Measurements from ENCODE around the gene RAD51B.

GRCh38 chr14:67881225-67881624, 61.6 kb downstream of the RAD51B start:
- TF ChIP-seq, protein P1, sequence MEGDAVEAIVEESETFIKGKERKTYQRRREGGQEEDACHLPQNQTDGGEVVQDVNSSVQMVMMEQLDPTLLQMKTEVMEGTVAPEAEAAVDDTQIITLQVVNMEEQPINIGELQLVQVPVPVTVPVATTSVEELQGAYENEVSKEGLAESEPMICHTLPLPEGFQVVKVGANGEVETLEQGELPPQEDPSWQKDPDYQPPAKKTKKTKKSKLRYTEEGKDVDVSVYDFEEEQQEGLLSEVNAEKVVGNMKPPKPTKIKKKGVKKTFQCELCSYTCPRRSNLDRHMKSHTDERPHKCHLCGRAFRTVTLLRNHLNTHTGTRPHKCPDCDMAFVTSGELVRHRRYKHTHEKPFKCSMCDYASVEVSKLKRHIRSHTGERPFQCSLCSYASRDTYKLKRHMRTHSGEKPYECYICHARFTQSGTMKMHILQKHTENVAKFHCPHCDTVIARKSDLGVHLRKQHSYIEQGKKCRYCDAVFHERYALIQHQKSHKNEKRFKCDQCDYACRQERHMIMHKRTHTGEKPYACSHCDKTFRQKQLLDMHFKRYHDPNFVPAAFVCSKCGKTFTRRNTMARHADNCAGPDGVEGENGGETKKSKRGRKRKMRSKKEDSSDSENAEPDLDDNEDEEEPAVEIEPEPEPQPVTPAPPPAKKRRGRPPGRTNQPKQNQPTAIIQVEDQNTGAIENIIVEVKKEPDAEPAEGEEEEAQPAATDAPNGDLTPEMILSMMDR (IDR thresholded peaks at IDR 0.05), result no peak
- no peak for TF ChIP-seq POLR2A (IDR thresholded peaks at IDR 0.05)
